Raji (cell line): ENCODE data around the gene CAPN9.

ENCODE experiments used
- POLR2A ChIP-seq: IDR thresholded peaks from 2 replicates; pipeline ENCODE4 v1.6.1; 2011; ENCODE audit warnings: low read depth, low read length, control low read depth; ENCODE audit not compliant: insufficient read depth

CAPN9 gene

DNA sequence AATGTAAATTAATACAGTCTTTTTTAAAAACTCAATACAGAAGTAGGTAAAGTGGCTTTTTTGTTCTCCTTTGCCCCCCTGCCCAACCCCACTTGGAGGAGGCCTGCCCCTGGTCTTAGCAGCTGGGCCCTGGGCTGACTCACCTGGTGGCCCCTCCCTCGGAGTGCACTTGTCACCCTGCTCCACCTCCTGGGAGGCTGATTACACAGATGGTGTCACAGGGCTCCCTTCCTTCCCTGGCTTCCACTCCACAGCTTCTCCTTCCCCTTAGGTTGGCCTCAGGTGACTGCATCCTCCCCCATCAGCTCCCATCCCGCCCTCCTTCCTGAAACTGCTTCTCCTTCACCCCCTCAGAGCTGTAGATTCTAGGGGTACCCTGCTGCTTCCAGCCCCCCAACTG lies 11.7 kb upstream of the CAPN9 start:
- TF ChIP-seq POLR2A = no peak

DNA sequence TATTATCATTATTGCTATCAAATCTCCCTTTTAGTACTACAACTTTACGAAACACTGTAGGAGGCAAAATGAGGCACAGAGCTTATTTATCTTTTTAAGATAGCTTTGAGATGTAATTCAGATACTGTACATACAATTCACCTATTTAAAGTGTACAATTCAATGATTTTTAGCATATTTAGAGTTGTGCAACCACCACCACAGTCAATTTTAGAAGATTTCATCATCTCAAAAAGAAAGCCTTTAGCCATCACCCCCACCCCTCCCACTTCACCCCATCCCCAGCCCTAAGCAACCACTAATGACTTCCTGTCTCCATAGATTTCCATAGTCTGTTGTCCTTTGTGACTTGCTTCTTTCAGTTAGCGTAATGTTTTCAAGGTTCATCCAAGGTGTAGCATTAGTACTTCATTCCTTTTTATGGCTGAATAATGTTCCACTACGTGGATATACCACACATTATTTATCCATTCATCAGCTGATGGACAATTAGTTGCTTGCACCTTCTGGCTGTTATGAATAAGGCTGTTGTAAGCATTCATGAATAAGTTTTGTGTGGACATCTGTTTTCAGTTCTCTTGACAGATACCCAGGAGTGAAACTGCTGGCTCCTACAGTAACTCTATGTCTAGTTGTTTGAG lies 9.4 kb upstream of the CAPN9 start:
- TF ChIP-seq POLR2A = no peak

DNA sequence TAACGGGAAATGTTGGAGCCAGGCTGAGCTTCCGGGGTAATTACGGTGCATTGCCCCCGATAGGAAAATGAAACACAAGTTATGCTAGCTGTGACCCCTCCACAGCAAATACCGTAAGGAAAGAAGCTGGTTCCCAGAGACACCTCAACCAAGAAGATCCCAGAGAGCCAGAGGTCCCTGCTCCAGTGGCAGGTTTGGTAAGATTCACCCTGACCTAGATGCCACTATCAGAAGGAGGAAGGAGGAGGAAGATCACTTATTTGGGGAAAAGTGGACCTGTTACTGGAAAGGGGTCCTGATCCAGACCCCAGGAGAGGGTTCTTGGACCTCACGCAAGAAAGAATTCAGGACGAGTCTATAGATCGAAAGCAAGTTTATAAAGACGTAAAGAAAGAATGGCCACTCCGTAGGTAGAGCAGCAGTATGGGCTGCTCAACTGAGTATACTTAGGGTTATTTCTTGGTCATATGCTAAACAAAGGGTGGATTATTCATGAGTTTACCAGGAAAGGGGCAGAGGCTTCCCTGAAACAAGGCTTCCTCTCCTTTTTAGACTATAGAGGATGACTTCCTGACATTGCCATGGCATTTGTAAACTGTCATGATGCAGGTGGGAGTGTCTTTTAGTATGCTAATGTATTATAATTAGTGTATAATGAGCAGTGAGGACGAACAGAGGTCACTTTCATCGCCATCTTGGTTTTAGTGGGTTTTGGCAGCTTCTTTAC lies 7.5 kb upstream of the CAPN9 start:
- TF ChIP-seq POLR2A = no peak

DNA sequence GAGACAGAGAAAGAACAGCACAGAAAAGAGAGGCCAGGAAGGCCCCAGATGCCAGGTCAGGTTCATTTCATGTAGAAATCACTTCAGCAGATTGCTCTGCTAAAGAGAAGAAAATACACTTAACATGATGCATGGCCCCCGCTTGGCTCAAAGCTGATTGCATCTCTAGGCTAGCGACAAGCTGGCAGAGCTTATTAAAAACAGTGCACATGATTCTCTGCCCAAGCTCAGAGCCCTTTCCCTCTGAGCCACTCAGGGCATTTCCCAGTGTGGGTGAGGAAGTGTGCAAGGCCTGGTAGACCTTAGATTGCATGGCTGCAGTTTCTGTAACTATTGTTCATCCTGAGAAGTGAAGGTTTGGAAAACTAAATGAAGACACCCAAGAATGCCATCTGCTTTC lies 3.3 kb upstream of the CAPN9 start:
- TF ChIP-seq POLR2A = no peak

DNA sequence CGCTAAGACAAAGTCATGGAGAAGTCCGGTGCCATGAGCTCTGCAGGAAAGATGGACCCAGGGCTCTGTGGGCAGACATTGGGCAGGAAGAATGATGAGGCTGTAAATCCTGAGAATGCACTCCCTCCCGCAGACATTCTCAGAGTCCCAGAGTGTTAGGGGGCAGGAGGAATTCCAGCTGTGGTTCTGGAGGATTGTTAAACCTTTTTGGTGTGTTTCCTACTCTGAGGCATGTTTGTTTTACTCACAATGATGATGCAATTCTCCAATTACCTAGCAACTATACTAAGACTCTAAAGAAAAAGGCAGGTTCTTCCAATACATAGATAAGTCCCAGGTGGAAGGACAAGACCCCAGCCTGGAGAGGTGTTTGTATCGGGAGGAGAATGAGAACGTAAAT lies 2.8 kb upstream of the CAPN9 start:
- TF ChIP-seq POLR2A = no peak

DNA sequence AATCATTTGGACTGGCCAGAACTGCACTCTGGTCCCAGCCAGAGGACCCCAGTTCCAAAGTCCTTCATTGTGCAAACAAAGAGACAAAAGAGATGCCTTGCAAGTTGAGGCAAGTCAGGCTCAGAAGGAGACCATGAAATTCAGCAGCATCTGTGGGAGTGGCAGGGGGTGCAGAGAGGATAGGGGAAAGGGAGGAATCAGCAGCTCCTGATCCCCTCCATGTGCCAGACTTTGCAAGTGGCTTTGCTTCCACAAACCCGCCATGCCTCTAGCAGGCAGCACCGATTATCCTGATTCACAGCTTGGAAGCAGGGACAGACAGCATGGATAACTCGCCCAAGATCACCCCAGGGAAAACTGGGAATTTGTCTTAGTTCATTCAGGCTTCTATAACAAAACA lies 2.1 kb upstream of the CAPN9 start:
- TF ChIP-seq POLR2A = no peak

DNA sequence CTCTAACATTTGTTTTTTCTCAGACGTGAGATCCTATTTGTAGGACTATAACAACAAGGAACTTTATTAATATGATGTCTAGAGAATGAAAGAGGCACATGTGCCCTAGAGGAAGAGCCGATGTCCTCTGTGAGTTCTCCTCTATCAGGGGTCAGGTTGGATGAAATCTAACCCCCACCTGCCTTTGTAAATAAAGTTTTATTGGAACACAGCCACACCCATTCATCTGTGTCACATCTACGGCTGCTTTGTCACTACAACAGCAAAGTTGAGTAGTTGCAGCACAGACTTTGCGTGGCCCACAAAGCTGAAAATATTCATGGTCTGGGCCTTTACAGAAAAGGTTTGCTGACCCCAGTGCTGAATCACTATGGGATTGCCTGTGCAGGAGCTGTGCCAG lies 571 bp upstream of the CAPN9 start:
- no peak for TF ChIP-seq POLR2A

DNA sequence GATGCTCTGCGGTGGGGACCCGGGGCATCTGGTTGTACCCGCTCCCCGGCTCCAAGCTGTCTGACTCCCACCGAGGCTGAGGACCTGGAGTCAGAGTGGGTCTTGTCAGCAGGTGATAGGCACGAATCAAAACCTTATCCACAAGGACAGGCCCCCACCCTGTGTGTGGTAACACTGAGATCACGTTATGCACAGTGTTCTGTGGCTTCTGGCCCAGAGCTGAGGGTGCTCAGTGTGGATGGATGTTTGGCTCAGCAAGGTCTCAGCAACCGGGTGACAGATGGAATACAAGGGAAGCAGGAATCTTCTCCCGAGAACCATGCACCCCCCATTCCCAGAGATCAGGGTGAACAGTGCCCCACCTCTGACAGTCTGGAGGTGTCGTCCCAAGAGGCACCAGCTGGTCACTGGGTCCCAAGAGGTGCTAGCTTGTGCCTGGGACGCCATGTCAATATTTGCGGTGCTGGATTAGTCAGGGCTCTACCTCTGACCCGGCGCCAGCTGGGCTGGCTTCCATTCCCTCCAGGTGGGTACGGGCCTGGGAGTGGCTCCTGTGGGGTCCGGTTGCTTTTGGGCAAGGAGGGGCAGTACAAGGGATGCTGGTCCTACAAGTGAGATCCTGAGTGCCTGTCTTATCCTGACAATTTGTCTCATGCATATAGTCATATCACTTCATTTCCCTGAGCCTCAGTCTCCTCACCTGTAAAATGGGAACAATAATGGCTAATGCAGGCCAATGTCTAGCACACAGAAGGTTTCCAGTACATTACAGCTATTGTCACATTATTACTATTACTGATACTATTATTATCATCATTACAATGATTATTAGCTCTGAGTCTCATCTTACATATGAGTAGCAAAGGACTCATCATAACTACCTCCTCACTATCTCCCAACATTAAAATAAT lies 957 bp downstream of the CAPN9 start:
- no peak for TF ChIP-seq POLR2A

DNA sequence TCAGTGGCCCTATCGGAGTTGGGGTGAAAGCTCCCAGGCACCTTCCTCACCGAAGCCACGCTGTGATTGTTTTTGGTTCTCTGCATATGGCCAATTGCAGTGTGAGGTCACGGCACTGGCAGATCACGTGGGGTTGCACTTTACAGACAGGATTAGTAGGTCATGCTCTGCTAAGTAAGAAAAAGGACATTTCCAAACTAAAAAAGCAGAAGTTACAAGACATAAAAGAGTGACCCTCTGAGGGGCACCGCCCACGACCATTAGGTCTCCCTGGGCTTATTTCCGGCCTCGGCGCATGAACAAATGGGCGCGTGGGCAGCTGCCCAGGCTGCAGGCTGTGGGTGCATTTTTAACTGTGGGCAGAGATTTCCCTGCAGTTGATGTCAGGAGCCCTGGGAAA lies 2.0 kb downstream of the CAPN9 start:
- TF ChIP-seq POLR2A = no peak

DNA sequence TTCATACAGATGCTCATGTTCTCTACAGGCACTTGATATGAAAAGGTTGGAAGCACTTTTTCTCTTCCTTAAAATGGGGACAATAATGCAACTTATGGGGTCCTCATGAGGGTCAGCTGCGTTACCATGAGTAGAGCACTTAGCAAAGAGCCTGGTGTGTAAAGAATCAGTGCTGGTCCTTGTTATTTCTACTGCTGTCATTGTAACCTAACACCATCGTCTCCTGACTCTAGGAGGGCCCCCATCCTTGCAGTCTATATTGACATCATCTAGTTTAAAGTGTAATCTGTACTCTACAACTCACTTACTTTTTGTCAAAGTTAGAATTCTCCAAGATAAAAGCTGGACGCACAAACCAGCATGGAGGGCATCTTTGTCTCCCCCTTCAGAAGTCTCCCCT lies 2.4 kb downstream of the CAPN9 start:
- TF ChIP-seq POLR2A = no peak

DNA sequence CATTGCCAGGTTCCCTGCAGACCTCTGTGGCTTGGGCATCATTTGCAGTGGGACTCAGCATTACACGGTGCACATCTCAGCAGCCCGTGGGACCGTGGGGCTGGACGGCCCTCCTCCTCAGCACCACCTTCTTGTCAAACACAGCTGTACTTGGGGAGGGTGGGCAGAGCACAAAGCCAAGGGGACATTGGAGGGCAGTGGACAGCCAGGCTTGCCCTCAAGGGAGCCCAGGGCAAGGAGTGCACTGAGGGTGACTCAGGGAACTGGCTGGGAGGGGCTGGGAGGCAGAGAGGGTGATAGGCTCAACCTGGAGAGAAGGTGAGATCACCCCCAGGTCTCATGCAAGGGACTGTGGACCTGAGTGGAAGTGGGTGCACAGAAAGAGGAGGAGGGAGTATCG lies 3.4 kb downstream of the CAPN9 start:
- no peak for TF ChIP-seq POLR2A

DNA sequence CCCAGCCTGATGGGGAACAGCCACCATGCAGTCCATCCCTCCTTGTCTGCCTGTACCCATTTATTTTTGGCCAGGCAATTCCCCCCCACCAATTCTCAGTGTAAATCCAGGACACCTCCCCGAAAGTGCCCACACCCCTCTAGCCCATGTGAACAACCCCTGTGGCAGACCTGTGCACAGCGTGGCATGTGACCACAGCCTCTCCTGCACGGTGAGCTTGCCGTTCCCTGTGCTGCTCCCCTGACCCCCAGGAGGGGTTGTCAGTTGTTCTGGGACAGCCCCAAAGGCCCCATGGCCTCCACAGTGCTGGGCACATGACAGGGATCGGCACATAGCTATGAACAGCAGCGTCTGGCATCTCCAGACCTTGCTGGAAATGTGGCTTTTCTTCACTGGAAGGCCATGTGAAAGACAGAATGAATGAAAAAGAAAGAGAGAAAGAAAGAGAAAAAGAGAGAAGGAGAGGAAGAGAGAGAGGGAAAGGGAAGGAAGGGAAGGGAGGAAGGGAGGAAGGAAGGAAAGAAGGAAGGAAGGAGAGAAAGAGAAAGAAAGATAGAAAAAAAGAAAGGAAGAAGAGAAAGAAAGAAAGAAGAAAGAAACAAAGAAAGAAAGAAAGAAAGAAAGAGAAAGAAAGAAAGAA lies 3.9 kb downstream of the CAPN9 start:
- no peak for TF ChIP-seq POLR2A

DNA sequence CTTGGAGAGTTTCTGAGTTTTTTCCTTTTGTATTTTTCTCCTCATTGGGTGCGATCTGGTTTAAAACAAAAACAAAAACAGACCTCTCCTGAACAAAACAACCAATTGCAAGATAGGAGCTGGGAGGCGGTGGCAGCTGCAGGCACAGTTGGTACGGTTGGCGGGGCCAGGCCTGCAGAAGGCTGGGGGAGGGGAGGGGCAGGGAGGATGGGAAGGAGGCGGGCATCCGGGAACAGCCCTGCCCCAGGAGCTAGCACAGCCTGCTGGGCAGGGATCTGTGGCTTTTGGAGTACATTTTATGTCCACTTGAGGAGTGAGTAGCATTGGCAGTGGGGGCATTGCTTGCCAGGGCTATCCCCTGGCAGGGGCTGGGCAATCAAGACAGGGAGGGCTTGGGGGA lies 5.2 kb downstream of the CAPN9 start:
- no peak for TF ChIP-seq POLR2A

DNA sequence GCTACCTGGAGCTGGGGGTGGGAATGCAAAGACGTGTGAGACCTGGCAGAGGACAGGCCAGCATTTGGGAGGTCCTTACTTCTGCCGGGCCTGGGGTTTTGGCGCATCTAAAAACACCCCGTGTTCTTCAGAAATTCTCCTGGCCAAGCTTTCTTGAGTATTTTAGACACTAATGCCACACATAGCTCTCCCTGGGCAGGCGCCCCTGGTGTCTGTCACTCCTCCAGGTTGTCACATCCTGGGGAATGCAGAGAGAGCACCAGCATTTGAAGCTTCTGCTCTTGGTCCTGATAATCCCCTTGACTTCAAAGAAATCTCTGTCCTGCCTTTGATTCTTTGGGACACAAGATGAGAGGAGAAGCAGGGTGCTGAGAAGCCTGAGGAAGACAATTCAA lies 6.0 kb downstream of the CAPN9 start:
- TF ChIP-seq POLR2A = no peak

DNA sequence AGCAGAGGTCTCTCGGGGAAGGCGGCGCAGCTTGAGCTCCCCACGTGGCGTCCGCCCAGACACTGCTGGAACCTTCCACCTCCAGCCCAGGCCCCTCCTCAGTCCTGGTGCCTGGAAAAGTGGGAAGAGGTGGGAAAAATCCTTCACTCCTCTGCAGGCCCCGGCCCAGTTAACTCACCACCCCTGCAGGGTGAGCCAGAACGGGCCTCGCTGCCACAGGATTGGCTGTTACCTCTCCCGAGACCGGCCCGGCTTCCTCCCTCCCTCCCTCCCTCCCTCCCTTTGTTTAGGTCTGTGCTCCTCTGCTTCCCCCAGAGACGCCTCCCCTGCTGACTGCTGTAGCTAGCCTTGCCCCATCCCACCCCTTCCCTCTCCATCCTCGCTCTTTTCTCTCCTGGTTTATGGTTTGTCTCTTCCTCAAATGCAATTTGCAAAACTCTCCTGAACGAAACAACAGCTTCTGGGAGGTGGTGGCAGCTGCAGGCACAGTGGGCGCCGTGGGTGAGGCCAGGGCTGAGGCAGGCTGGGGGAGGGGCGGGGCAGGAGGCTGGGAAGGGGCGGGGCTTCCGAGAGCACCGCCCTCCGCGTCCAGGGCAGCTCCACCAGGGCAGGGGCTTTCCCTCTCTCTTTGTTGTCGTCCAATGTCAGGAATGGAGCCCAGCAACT lies 6.5 kb downstream of the CAPN9 start:
- no peak for TF ChIP-seq POLR2A

DNA sequence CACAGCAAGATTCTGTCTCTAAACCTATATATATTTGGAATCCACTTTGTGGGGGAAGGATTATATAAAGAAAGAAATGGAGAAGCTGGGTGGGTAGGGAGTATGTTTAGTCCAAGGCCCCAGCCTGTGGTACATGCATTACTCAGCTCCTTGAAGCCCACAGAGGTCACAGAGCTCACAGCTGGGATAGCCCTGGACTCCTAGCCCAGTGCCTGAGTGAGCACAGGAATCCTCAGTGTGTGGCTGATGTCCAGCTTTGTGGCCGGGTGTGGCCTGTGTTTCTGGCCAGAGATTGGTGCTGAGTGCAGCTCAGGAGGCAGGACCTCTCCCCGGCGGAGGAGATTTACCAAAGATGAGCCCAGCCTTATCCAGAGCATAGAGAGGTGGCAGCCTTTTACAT lies 7.6 kb downstream of the CAPN9 start:
- TF ChIP-seq POLR2A = no peak
